Measurements from ENCODE around the gene NPAS3. TPM values are rescaled to one million over a fixed set of nuclear protein-coding genes. Genes with fewer than 3 reads are reported as not detected.

NPAS3 gene
- total RNA-seq, 2 experiments from 2014 or later = not detected

GRCh38 chr14:33486332-33486890, 547.7 kb downstream of the NPAS3 start:
- DNase-seq = no peak
- intact Hi-C loops (cut with micrococcal nuclease) = no loop called here
- ChIA-PET POLR2A (no interaction called here), CTCF (no interaction called here)
- Mint-ChIP-seq H3K4me1 (ENCODE audit: low read depth) (no peaks in the 10 kb centered on the region), H3K4me3 (no peak overlapping the region), H3K9me3 (no peaks in the 10 kb centered on the region), H3K27ac (no peak overlapping the region), H3K36me3 (no peaks in the 10 kb centered on the region), H3K27me3 (peaks cover 12% of the 10 kb centered on the region)

GRCh38 chr14:33488582-33488981, 549.9 kb downstream of the NPAS3 start:
- Mint-ChIP-seq H3K27me3 (peaks cover 10% of the 10 kb centered on the region), H3K9me3 (no peaks in the 10 kb centered on the region), H3K4me1 (ENCODE audit: low read depth) (no peaks in the 10 kb centered on the region), H3K36me3 (no peaks in the 10 kb centered on the region), H3K4me3 (no peak overlapping the region), H3K27ac (no peak overlapping the region)
- DNase-seq = no peak
- POLR2A ChIA-PET = no interaction called here
- intact Hi-C loops (cut with micrococcal nuclease) = no loop called here
- CTCF ChIA-PET = no interaction called here

GRCh38 chr14:33490555-33490954, 551.9 kb downstream of the NPAS3 start:
- ChIA-PET POLR2A (interaction anchor here (0.8 kb wide), 1 partner anchor 277 kb away, joined by 3 read pairs; no protein-coding TSS in a partner anchor), CTCF (interaction anchor here (0.7 to 0.9 kb wide), 2 partner anchors 13 to 118 kb away, joined by 3 read pairs; no protein-coding TSS in a partner anchor)
- intact Hi-C loops (cut with micrococcal nuclease) = no loop called here
- Mint-ChIP-seq H3K27ac (no peak overlapping the region), H3K27me3 (no peaks in the 10 kb centered on the region), H3K36me3 (no peaks in the 10 kb centered on the region), H3K4me1 (ENCODE audit: low read depth) (no peaks in the 10 kb centered on the region), H3K4me3 (no peak overlapping the region), H3K9me3 (peaks cover 5% of the 10 kb centered on the region)
- DNase-seq = no peak

GRCh38 chr14:33491112-33491511, 552.4 kb downstream of the NPAS3 start:
- Mint-ChIP-seq H3K27ac (no peak overlapping the region), H3K27me3 (no peaks in the 10 kb centered on the region), H3K36me3 (no peaks in the 10 kb centered on the region), H3K4me1 (ENCODE audit: low read depth) (no peaks in the 10 kb centered on the region), H3K4me3 (no peak overlapping the region), H3K9me3 (peaks cover 5% of the 10 kb centered on the region)
- intact Hi-C loops (cut with micrococcal nuclease) = no loop called here
- no peak for DNase-seq
- POLR2A ChIA-PET = no interaction called here
- CTCF ChIA-PET = interaction anchor here (0.7 kb wide), 2 partner anchors 117 to 1981 kb away, joined by 3 read pairs; no protein-coding TSS in a partner anchor

- intact Hi-C loops (cut with micrococcal nuclease) = no loop called here
- Mint-ChIP-seq H3K9me3 (peaks cover 8% of the 10 kb centered on the region), H3K4me1 (ENCODE audit: low read depth) (no peaks in the 10 kb centered on the region), H3K4me3 (no peak overlapping the region), H3K27me3 (no peaks in the 10 kb centered on the region), H3K27ac (no peak overlapping the region), H3K36me3 (no peaks in the 10 kb centered on the region)
- no peak for DNase-seq
- ChIA-PET CTCF (no interaction called here), POLR2A (no interaction called here)
Observed at GRCh38 chr14:33492491-33492890, 553.8 kb downstream of the NPAS3 start.

DNA sequence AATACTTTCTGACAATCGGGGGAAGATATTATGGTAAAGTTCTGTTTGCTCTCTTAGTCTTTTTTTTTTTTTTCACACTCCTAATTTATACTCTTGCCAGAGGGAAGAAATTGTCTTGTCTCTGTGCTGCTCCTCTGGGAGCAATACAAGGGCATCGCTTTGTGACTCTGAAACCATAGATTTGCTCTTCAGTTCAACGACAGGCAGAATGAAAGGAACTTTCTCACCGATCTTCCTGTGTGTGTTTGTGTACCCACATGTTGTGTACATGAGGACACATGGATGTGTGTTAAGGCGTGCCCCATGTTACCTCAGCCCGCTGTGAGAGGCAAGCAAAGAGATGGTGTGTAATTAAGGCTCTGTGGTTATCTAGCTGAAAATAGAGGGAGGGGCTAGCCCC, 554.6 kb downstream of the NPAS3 start:
- ChIA-PET POLR2A (no interaction called here), CTCF (no interaction called here)
- Mint-ChIP-seq H3K4me1 (ENCODE audit: low read depth) (no peaks in the 10 kb centered on the region), H3K27me3 (no peaks in the 10 kb centered on the region), H3K9me3 (peaks cover 8% of the 10 kb centered on the region), H3K36me3 (no peaks in the 10 kb centered on the region), H3K27ac (no peak overlapping the region), H3K4me3 (no peak overlapping the region)
- intact Hi-C loops (cut with micrococcal nuclease) = no loop called here
- DNase-seq = no peak

- Mint-ChIP-seq H3K4me3 (no peak overlapping the region), H3K27ac (no peak overlapping the region), H3K9me3 (peaks cover 8% of the 10 kb centered on the region), H3K4me1 (ENCODE audit: low read depth) (no peaks in the 10 kb centered on the region), H3K36me3 (no peaks in the 10 kb centered on the region), H3K27me3 (no peaks in the 10 kb centered on the region)
- intact Hi-C loops (cut with micrococcal nuclease) = no loop called here
- ChIA-PET POLR2A (no interaction called here), CTCF (no interaction called here)
- DNase-seq = no peak
Observed at GRCh38 chr14:33493990-33494389, 555.3 kb downstream of the NPAS3 start.

DNA sequence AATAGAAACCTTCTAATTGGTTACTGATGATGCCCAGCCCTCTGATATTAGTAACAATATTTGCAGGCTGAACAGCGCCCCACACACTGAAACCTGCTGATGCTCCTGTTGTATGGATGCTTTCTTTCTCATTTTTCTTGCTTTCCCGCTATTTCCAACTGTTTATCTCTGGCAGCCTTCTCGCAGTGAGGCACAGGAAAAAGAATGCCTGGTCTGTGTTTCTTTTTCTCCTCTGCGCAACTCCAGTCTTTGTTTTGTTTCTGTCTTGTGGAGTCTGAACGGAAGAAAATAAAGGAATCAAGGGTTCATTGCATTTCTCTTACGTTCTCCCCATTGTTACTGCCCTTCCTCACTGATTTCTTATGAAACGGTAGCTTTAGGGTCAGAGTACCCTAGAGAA, 561.0 kb downstream of the NPAS3 start:
- CTCF ChIA-PET = no interaction called here
- Mint-ChIP-seq H3K4me3 (no peak overlapping the region), H3K27ac (no peak overlapping the region), H3K4me1 (ENCODE audit: low read depth) (no peaks in the 10 kb centered on the region), H3K9me3 (peaks cover 10% of the 10 kb centered on the region), H3K36me3 (no peaks in the 10 kb centered on the region), H3K27me3 (no peaks in the 10 kb centered on the region)
- POLR2A ChIA-PET = no interaction called here
- intact Hi-C loops (cut with micrococcal nuclease) = no loop called here
- DNase-seq = no peak

GRCh38 chr14:33504246-33505099, 565.8 kb downstream of the NPAS3 start:
- intact Hi-C loops (cut with micrococcal nuclease) = no loop called here
- ChIA-PET POLR2A (no interaction called here), CTCF (no interaction called here)
- H3K27me3 Mint-ChIP-seq = no peaks in the 10 kb centered on the region
- no peak overlapping the region for H3K4me3 Mint-ChIP-seq
- H3K4me1 Mint-ChIP-seq (ENCODE audit: low read depth) = no peaks in the 10 kb centered on the region
- DNase-seq = no peak
- H3K27ac Mint-ChIP-seq = no peak overlapping the region
- H3K9me3 Mint-ChIP-seq = peaks cover 2% of the 10 kb centered on the region
- no peaks in the 10 kb centered on the region for H3K36me3 Mint-ChIP-seq

DNA sequence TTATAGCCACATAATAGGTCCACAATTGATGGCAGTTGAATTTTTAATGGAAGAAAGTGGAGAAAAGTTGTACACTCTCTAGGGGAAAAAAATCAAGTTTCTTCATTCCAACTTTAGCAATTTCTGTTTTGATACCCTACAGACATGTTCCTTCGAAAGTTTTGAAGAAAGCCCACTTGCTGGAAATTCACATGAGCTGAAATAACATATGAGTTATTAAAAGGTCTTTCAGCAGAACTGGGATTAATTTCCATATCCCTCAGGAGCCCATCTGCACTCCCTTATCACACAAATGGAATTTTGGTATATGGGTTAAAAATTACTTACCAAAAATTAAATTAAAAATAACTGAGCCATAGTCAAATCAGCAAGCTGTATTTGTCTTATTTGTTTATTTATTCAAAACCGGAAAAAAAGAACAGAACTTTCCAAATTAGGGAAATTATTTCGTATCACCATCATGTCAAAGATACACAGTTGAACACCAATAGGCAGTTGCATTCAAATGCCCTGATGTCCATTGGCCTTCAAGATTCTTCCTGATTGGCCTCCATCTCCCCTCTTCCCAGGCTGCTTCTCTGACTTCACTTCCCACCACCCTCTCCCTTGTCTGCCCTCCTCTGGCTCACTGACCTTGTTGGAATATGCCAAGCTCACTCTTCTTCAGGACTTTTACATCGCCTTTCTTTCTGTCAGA, 566.7 kb downstream of the NPAS3 start:
- CTCF ChIA-PET = no interaction called here
- Mint-ChIP-seq H3K9me3 (no peaks in the 10 kb centered on the region), H3K4me3 (no peak overlapping the region), H3K36me3 (no peaks in the 10 kb centered on the region), H3K27ac (no peak overlapping the region), H3K4me1 (ENCODE audit: low read depth) (no peaks in the 10 kb centered on the region), H3K27me3 (peaks cover 2% of the 10 kb centered on the region)
- DNase-seq = no peak
- intact Hi-C loops (cut with micrococcal nuclease) = no loop called here
- POLR2A ChIA-PET = no interaction called here

DNA sequence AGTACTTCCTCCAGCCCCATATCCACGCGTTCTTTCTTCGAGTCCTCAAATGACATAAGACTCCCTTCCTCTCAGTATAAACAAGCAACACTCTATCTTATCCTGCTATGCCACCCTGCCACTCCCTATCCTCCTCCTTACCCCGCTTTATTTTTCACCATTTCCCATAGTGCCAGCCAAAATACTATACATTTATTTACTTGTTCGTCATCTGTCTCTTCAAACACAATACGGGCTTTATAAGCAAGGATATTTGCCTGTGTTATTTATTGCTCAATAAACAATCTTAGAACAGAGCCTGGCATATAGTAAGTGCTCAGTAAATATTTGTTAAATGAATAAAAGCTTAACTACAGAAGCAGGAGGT, 567.3 kb downstream of the NPAS3 start:
- DNase-seq = no peak
- intact Hi-C loops (cut with micrococcal nuclease) = no loop called here
- POLR2A ChIA-PET = no interaction called here
- Mint-ChIP-seq H3K27ac (no peak overlapping the region), H3K36me3 (no peaks in the 10 kb centered on the region), H3K27me3 (peaks cover 2% of the 10 kb centered on the region), H3K9me3 (no peaks in the 10 kb centered on the region), H3K4me1 (ENCODE audit: low read depth) (no peaks in the 10 kb centered on the region), H3K4me3 (no peak overlapping the region)
- CTCF ChIA-PET = no interaction called here

- intact Hi-C loops (cut with micrococcal nuclease) = no loop called here
- Mint-ChIP-seq H3K36me3 (no peaks in the 10 kb centered on the region), H3K27me3 (peaks cover 2% of the 10 kb centered on the region), H3K4me3 (no peak overlapping the region), H3K27ac (no peak overlapping the region), H3K9me3 (no peaks in the 10 kb centered on the region), H3K4me1 (ENCODE audit: low read depth) (no peaks in the 10 kb centered on the region)
- no peak for DNase-seq
- POLR2A ChIA-PET = no interaction called here
- CTCF ChIA-PET = no interaction called here
Observed at GRCh38 chr14:33508126-33509062, 569.7 kb downstream of the NPAS3 start.

Data from activated CD4-positive, alpha-beta memory T cell treated with anti-CD3 and anti-CD28 coated beads for 36 hours (primary cell).